ENCODE results near the gene PPIF.

The PPIF gene

GRCh38 chr10:79402951-79403350, 55.7 kb downstream of the PPIF start:
- DNase-seq (ENCODE audit: low spot score), result no peak

- DNase-seq (ENCODE audit: low spot score), result peak; percentile 95
Measured at GRCh38 chr10:79403441-79404230, 56.4 kb downstream of the PPIF start.

- no peak for DNase-seq (ENCODE audit: low spot score)
Measured at GRCh38 chr10:79404231-79404609, 57.0 kb downstream of the PPIF start.

GRCh38 chr10:79404690-79405131, 57.4 kb downstream of the PPIF start:
- no peak for DNase-seq (ENCODE audit: low spot score)
